HG03095 (cell line): ENCODE results near the gene TPM4.
"Not testable (repeated sequence)": the region's sequence is repeated elsewhere in the genome, so short reads cannot be mapped to it uniquely, and the experiment has no call there.

Experiments used
- ATAC-seq: cut with Tn5 transposase; IDR thresholded peaks from one replicate; pipeline ENCODE4 v1.9.1; 2021; ENCODE audit warnings: moderate library complexity; ENCODE audit not compliant: unreplicated experiment

The TPM4 gene

GRCh38 chr19:16070366-16070990, 5.8 kb upstream of the TPM4 start:
- no peak for ATAC-seq

- ATAC-seq = no peak
These were observed 5.1 kb upstream of the TPM4 start for GRCh38 chr19:16071072-16071691.

GRCh38 chr19:16073481-16073880, 2.8 kb upstream of the TPM4 start:
- no peak for ATAC-seq

GRCh38 chr19:16073988-16074387, 2.3 kb upstream of the TPM4 start:
- ATAC-seq = no peak

- no peak for ATAC-seq
These were observed 1.6 kb upstream of the TPM4 start for GRCh38 chr19:16074488-16075365.

GRCh38 chr19:16075430-16076153, 703 bp upstream of the TPM4 start:
- ATAC-seq = no peak

GRCh38 chr19:16076958-16077611, 790 bp downstream of the TPM4 start:
- no peak for ATAC-seq

- ATAC-seq = no peak
These were observed 1.9 kb downstream of the TPM4 start for GRCh38 chr19:16077984-16078758.

- ATAC-seq = peak; percentile 33
These were observed 2.7 kb downstream of the TPM4 start for GRCh38 chr19:16078759-16079707.

- no peak for ATAC-seq
These were observed 7.9 kb downstream of the TPM4 start for GRCh38 chr19:16084067-16084685.

- ATAC-seq = no peak
These were observed 8.8 kb downstream of the TPM4 start for GRCh38 chr19:16085115-16085514.

GRCh38 chr19:16087404-16087803, 11.1 kb downstream of the TPM4 start:
- ATAC-seq = not testable (repeated sequence)

- no peak for ATAC-seq
These were observed 11.6 kb downstream of the TPM4 start for GRCh38 chr19:16087940-16088339.

GRCh38 chr19:16088351-16089009, 12.2 kb downstream of the TPM4 start:
- ATAC-seq = no peak

- ATAC-seq = no peak
These were observed 12.9 kb downstream of the TPM4 start for GRCh38 chr19:16089010-16089846.

GRCh38 chr19:16091546-16092475, 15.5 kb downstream of the TPM4 start:
- ATAC-seq = no peak
